ENCODE data around the gene TRRAP. TPM values are rescaled to one million over a fixed set of nuclear protein-coding genes. Genes with fewer than 3 reads are reported as not detected.

Gene TRRAP
- 24.0 TPM for polyA plus RNA-seq (2013)

GRCh38 chr7:98878365-98879197 lies at the start of gene TRRAP:
Gene TRRAP, plus strand, starts transcription at chr7:98878532. Its CDS starts 2,619 bp downstream, at chr7:98881151.
- Histone ChIP-seq H3K36me3 (ENCODE audit: control insufficient read depth in 4 of 4, insufficient read depth in 4 of 4, low read length in 3 of 4) (peaks cover 7 to 23% (median 16%) of the 10 kb centered on the region in 4 experiments), H3K27me3 (replicated peaks in 2 of 5; ENCODE audit: control insufficient read depth in 4 of 5, insufficient read depth in 5 of 5, low read length in 4 of 5) (no peaks in the 10 kb centered on the region), H3K4me3 (ENCODE audit: control insufficient read depth in 1 of 7, extremely low read depth in 1 of 7, insufficient read depth in 4 of 7, low read depth in 2 of 7, low read length in 6 of 7) (peak within 1 kb of the TSS; percentile 90 to 99 (median 93)), H3K4me1 (ENCODE audit: control extremely low read depth in 1 of 4, control insufficient read depth in 4 of 4, insufficient read depth in 4 of 4, low read length in 3 of 4) (peaks cover 0 to 22% (median 20%) of the 10 kb centered on the region in 4 experiments), H3K27ac (ENCODE audit: insufficient read depth in 1 of 2, low read depth in 1 of 2, low read length in 2 of 2, poor library complexity in 1 of 2, severe bottlenecking in 2 of 2) (peak within 1 kb of the TSS; percentile 86 to 95), H3K9me3 (ENCODE audit: control extremely low read depth in 1 of 5, control insufficient read depth in 4 of 5, insufficient read depth in 2 of 5, low read depth in 1 of 5, low read length in 4 of 5) (no peaks in the 10 kb centered on the region)
- DNase-seq: peak; percentile 74 to 90 (median 86)
- POLR2A ChIA-PET: interaction anchor here (1.0 kb wide), 1 partner anchor 17 kb away, joined by 3 read pairs; no protein-coding TSS in a partner anchor
- CTCF ChIA-PET: interaction anchor here (0.6 to 1.4 kb wide), 6 partner anchors 11 to 602 kb away, joined by 3 to 5 read pairs (median 3); no protein-coding TSS in a partner anchor
- WGBS (ENCODE audit: insufficient coverage): 0% methylated on average over 110 of the region's 113 CpGs

GRCh38 chr7:98830972-98831548 lies 47.3 kb upstream of the TRRAP start:
- no peak overlapping the region for H3K4me3 ChIP-seq (ENCODE audit: control insufficient read depth in 1 of 7, extremely low read depth in 1 of 7, insufficient read depth in 4 of 7, low read depth in 2 of 7, low read length in 6 of 7)
- WGBS (ENCODE audit: insufficient coverage): 75% methylated on average over 1 of the region's 2 CpGs
- POLR2A ChIA-PET: no interaction called here

GRCh38 chr7:98831641-98832221 lies 46.6 kb upstream of the TRRAP start:
- Histone ChIP-seq H3K9me3 (ENCODE audit: control extremely low read depth in 1 of 5, control insufficient read depth in 4 of 5, insufficient read depth in 2 of 5, low read depth in 1 of 5, low read length in 4 of 5) (no peaks in the 10 kb centered on the region), H3K27ac (ENCODE audit: insufficient read depth in 1 of 2, low read depth in 1 of 2, low read length in 2 of 2, poor library complexity in 1 of 2, severe bottlenecking in 2 of 2) (no peak overlapping the region), H3K27me3 (replicated peaks in 2 of 5; ENCODE audit: control insufficient read depth in 4 of 5, insufficient read depth in 5 of 5, low read length in 4 of 5) (peaks cover 0 to 6% (median 2%) of the 10 kb centered on the region in 5 experiments), H3K36me3 (ENCODE audit: control insufficient read depth in 4 of 4, insufficient read depth in 4 of 4, low read length in 3 of 4) (no peaks in the 10 kb centered on the region), H3K4me3 (ENCODE audit: control insufficient read depth in 1 of 7, extremely low read depth in 1 of 7, insufficient read depth in 4 of 7, low read depth in 2 of 7, low read length in 6 of 7) (no peak overlapping the region), H3K4me1 (ENCODE audit: control extremely low read depth in 1 of 4, control insufficient read depth in 4 of 4, insufficient read depth in 4 of 4, low read length in 3 of 4) (no peaks in the 10 kb centered on the region)
- POLR2A ChIA-PET: no interaction called here
- DNase-seq: peak; percentile 17 to 51 (median 40)
- CTCF ChIA-PET: interaction anchor here (0.7 to 2.9 kb wide), 14 partner anchors 9 to 563 kb away, joined by 3 to 22 read pairs (median 4); no protein-coding TSS in a partner anchor
- 82% methylated on average over 6 of the region's 8 CpGs for WGBS (ENCODE audit: insufficient coverage)

More at GRCh38 chr7:98830972-98831548, 47.3 kb upstream of the TRRAP start:
- H3K27ac ChIP-seq (ENCODE audit: insufficient read depth in 1 of 2, low read depth in 1 of 2, low read length in 2 of 2, poor library complexity in 1 of 2, severe bottlenecking in 2 of 2): no peak overlapping the region
- CTCF ChIA-PET: interaction anchor here (0.7 to 2.9 kb wide), 12 partner anchors 9 to 562 kb away, joined by 3 to 22 read pairs (median 4); no protein-coding TSS in a partner anchor
- no peak for DNase-seq
- H3K4me1 ChIP-seq (ENCODE audit: control extremely low read depth in 1 of 4, control insufficient read depth in 4 of 4, insufficient read depth in 4 of 4, low read length in 3 of 4): no peaks in the 10 kb centered on the region
- no peaks in the 10 kb centered on the region for H3K36me3 ChIP-seq (ENCODE audit: control insufficient read depth in 4 of 4, insufficient read depth in 4 of 4, low read length in 3 of 4)
- peaks cover 0 to 13% (median 5%) of the 10 kb centered on the region in 5 experiments for H3K27me3 ChIP-seq (replicated peaks in 2 of 5; ENCODE audit: control insufficient read depth in 4 of 5, insufficient read depth in 5 of 5, low read length in 4 of 5)
- no peaks in the 10 kb centered on the region for H3K9me3 ChIP-seq (ENCODE audit: control extremely low read depth in 1 of 5, control insufficient read depth in 4 of 5, insufficient read depth in 2 of 5, low read depth in 1 of 5, low read length in 4 of 5)

GRCh38 chr7:98833022-98833421 lies 45.3 kb upstream of the TRRAP start:
- H3K27ac ChIP-seq (ENCODE audit: insufficient read depth in 1 of 2, low read depth in 1 of 2, low read length in 2 of 2, poor library complexity in 1 of 2, severe bottlenecking in 2 of 2): no peak overlapping the region
- no peak overlapping the region for H3K4me3 ChIP-seq (ENCODE audit: control insufficient read depth in 1 of 7, extremely low read depth in 1 of 7, insufficient read depth in 4 of 7, low read depth in 2 of 7, low read length in 6 of 7)
- H3K9me3 ChIP-seq (ENCODE audit: control extremely low read depth in 1 of 5, control insufficient read depth in 4 of 5, insufficient read depth in 2 of 5, low read depth in 1 of 5, low read length in 4 of 5): no peaks in the 10 kb centered on the region
- H3K36me3 ChIP-seq (ENCODE audit: control insufficient read depth in 4 of 4, insufficient read depth in 4 of 4, low read length in 3 of 4): no peaks in the 10 kb centered on the region
- POLR2A ChIA-PET: no interaction called here
- CTCF ChIA-PET: interaction anchor here (0.7 to 2.0 kb wide), 8 partner anchors 9 to 411 kb away, joined by 3 to 7 read pairs (median 4); no protein-coding TSS in a partner anchor
- peaks cover 0 to 3% (median 0%) of the 10 kb centered on the region in 5 experiments for H3K27me3 ChIP-seq (replicated peaks in 2 of 5; ENCODE audit: control insufficient read depth in 4 of 5, insufficient read depth in 5 of 5, low read length in 4 of 5)
- 92% methylated on average over 2 of the region's 2 CpGs for WGBS (ENCODE audit: insufficient coverage)
- no peak for DNase-seq
- H3K4me1 ChIP-seq (ENCODE audit: control extremely low read depth in 1 of 4, control insufficient read depth in 4 of 4, insufficient read depth in 4 of 4, low read length in 3 of 4): no peaks in the 10 kb centered on the region

DNA sequence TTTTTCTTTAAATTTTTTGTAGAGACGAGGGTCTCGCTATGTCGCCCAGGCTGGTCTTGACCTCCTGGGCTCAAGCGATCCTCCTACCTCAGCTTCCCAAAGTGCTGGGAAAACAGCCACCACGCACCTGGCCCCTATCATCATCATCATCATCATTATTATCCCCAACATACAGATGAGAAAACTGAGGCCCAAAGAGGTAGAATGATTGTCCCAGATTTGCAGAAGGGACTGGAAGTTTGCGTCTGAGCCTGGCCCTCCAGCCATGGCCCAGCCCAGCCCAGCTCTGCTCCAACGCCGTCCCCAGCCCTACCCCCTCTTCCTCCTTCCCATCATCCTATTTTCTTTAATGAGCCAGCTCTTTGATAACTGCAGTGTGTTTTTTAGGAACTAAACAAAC lies 43.4 kb upstream of the TRRAP start:
- ChIA-PET POLR2A (no interaction called here), CTCF (interaction anchor here (1.1 to 10.8 kb wide), 11 partner anchors 11 to 665 kb away, joined by 3 to 165 read pairs (median 4); no protein-coding TSS in a partner anchor)
- no peaks in the 10 kb centered on the region for H3K4me1 ChIP-seq (ENCODE audit: control extremely low read depth in 1 of 4, control insufficient read depth in 4 of 4, insufficient read depth in 4 of 4, low read length in 3 of 4)
- no peak overlapping the region for H3K4me3 ChIP-seq (ENCODE audit: control insufficient read depth in 1 of 7, extremely low read depth in 1 of 7, insufficient read depth in 4 of 7, low read depth in 2 of 7, low read length in 6 of 7)
- no peaks in the 10 kb centered on the region for H3K36me3 ChIP-seq (ENCODE audit: control insufficient read depth in 4 of 4, insufficient read depth in 4 of 4, low read length in 3 of 4)
- H3K27me3 ChIP-seq (replicated peaks in 2 of 5; ENCODE audit: control insufficient read depth in 4 of 5, insufficient read depth in 5 of 5, low read length in 4 of 5): peaks cover 0 to 3% (median 0%) of the 10 kb centered on the region in 5 experiments
- H3K27ac ChIP-seq (ENCODE audit: insufficient read depth in 1 of 2, low read depth in 1 of 2, low read length in 2 of 2, poor library complexity in 1 of 2, severe bottlenecking in 2 of 2): no peak overlapping the region
- no peaks in the 10 kb centered on the region for H3K9me3 ChIP-seq (ENCODE audit: control extremely low read depth in 1 of 5, control insufficient read depth in 4 of 5, insufficient read depth in 2 of 5, low read depth in 1 of 5, low read length in 4 of 5)
- 86% methylated on average over 1 of the region's 8 CpGs for WGBS (ENCODE audit: insufficient coverage)
- DNase-seq: no peak

DNA sequence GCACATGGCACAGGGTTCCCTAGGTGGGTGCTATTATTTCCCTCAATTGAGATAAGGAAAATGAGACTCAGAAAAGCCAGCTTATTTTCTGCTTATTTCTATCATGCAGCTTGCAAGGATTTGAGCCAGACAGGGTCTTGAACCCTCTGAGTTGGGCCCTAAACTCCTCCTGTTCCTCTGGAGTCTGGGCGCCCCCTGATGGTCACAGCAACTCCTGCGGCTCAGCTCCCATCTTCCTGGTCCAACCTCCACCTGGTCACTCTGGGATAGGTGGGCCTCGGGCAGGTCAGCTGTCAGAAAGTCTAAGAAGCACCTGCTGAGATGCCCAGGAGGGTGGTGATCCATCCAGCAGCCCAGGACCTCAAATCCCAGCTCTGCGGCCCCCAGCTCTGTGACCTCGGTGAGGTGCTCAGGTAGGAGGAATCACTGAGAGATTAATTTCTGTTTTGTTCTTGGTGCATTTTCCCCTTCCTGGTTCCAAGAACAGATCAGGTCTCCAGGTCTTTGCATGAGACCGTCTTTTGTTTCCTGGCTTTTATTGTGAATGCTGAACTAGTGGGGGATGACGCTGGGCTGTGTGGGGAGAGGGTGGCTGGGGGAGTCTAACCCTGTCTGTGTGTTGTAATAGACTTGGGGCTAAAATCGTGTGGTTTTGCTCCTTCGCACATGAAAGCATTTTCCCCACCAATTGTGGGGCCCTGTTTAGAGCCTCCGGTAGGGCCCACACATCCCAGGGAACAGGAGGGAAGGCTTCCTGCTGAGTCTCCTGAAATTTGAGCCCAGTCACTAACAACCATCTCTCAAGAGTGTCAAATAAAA lies 41.3 kb upstream of the TRRAP start:
- no peaks in the 10 kb centered on the region for H3K9me3 ChIP-seq (ENCODE audit: control extremely low read depth in 1 of 5, control insufficient read depth in 4 of 5, insufficient read depth in 2 of 5, low read depth in 1 of 5, low read length in 4 of 5)
- H3K4me3 ChIP-seq (ENCODE audit: control insufficient read depth in 1 of 7, extremely low read depth in 1 of 7, insufficient read depth in 4 of 7, low read depth in 2 of 7, low read length in 6 of 7): no peak overlapping the region
- no peaks in the 10 kb centered on the region for H3K36me3 ChIP-seq (ENCODE audit: control insufficient read depth in 4 of 4, insufficient read depth in 4 of 4, low read length in 3 of 4)
- CTCF ChIA-PET: interaction anchor here (0.8 to 10.8 kb wide), 18 partner anchors 8 to 544 kb away, joined by 3 to 165 read pairs (median 3); no protein-coding TSS in a partner anchor
- H3K27me3 ChIP-seq (replicated peaks in 2 of 5; ENCODE audit: control insufficient read depth in 4 of 5, insufficient read depth in 5 of 5, low read length in 4 of 5): peaks cover 0 to 6% (median 2%) of the 10 kb centered on the region in 5 experiments
- no peaks in the 10 kb centered on the region for H3K4me1 ChIP-seq (ENCODE audit: control extremely low read depth in 1 of 4, control insufficient read depth in 4 of 4, insufficient read depth in 4 of 4, low read length in 3 of 4)
- POLR2A ChIA-PET: interaction anchor here (0.6 kb wide), 1 partner anchor 60 kb away, joined by 6 read pairs; no protein-coding TSS in a partner anchor
- peak; percentile 30 to 46 (median 40) for DNase-seq
- WGBS (ENCODE audit: insufficient coverage): 24% methylated on average over 9 of the region's 10 CpGs
- H3K27ac ChIP-seq (ENCODE audit: insufficient read depth in 1 of 2, low read depth in 1 of 2, low read length in 2 of 2, poor library complexity in 1 of 2, severe bottlenecking in 2 of 2): no peak overlapping the region
